Activated T-helper 1 cell treated with anti-CD3 and anti-CD28 coated beads, Interleukin-2, amount 50 U/mL, for 16 hours (primary cell): Measurements from ENCODE around the gene HTR3C.
"Not testable (repeated sequence)": the region's sequence is repeated elsewhere in the genome, so short reads cannot be mapped to it uniquely, and the experiment has no call there.

ENCODE experiments used
- DNase-seq, 2 donors: peaks; one replicate each; pipeline ENCODE4 v3.0.0-alpha.2; 2020; ENCODE audit warnings: low read depth in 1 of 2, low spot score in 1 of 2

HTR3C gene, protein sequence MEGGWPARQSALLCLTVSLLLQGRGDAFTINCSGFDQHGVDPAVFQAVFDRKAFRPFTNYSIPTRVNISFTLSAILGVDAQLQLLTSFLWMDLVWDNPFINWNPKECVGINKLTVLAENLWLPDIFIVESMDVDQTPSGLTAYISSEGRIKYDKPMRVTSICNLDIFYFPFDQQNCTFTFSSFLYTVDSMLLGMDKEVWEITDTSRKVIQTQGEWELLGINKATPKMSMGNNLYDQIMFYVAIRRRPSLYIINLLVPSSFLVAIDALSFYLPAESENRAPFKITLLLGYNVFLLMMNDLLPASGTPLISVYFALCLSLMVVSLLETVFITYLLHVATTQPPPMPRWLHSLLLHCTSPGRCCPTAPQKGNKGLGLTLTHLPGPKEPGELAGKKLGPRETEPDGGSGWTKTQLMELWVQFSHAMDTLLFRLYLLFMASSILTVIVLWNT

DNA sequence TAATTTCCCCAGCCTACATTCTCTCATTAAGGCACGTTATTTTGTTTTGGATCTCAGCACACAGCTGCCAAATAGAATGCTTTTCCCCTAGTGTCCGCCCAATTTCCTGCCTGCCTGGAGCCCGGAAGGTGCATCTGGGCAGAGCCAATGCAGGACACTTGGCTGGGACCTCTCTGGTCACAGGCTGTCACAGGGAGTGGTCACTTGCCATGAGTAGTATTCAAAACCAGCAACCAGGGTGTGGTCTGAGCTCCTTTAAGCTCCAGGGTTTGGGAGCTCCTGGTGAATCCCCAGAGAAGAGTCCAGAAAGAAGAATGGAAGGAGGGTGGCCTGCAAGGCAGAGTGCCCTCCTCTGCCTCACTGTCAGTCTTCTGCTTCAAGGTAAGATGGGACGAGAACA lies at the start of gene HTR3C:
HTR3C (plus strand) TSS at position 281 of the 400 bp plus-strand sequence; CDS start at position 315, 34 bp downstream.
- no peak for DNase-seq

DNA sequence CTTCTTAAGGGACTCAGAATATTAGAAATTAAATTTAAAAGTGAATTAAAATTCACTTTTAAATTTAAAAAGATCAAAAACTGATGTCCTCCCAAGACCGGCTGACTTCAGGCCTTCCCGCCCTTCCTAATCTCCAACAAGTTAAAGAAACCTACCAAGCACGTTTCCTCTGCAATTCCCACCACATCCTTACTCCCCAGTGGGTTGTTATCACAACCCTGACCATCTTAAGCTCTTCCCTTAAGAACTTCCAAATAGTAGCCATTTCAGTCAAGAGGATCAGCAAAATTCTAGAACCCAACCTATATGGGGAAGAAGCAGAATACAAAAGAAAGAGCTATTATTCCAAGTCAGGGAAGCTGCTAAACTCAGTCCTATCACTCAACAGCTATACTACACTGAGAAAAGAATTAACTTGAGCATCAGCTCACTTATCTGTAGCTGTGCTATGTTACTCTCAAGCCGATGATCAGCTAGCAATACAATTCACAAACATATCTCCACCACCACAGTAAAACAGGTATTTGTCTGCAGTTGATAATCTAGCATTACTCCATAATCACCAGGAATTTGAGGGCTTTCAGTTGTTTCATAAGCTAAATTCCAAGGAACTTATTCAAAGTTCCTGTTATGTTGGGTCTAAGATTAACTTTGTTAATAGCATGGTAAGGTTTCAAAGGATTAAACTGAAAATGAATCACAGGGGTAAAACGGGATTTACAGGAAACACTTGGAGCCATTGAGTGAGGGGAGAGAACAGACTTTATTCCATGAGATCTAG lies 49.5 kb upstream of the HTR3C start:
- DNase-seq = no peak

DNA sequence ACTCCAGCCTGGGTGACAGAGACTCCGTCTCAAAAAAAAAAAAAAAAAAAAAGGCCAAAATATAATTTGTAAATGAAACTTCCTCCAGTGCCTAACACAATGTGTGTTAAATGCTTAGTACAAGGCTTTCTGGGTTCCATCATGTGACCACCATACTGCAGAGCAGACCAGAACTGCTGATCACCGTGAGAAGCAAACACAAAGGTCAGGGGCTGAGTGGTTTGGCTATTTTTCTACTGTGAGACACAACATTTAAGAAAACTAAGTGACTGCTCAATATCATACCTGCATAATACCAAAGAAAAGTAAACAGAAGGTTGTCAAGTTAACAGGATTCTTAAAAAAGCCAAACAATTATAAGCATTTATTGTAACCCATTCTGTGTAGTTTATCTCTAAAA lies 48.4 kb upstream of the HTR3C start:
- no peak for DNase-seq

DNA sequence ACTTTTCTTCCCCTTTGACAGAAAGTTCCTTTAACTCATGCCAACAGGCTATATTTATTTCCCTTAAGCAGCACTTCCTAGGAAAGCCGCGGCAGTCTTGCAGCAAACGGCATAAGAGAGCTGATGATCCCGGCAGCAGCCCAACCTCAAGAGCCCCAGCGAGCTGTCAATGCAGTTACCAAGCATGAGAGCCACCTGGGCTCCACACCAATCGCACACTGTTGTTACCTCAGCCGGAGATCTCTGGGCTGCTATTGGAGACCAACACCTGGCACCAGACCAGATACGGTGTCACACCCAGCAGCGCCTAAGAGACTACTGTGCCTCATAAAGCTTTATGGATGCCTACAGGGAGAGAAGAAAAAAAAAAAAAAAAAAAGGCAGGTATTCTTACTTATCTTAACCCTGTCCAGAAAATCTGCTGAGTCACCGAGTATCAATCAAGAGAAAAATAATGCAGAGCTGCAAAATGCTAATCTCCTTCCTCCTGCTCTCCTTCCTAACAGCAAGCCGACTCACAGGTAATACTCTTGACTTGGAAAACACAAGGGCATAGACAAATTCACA lies 46.8 kb upstream of the HTR3C start:
- DNase-seq = no peak

DNA sequence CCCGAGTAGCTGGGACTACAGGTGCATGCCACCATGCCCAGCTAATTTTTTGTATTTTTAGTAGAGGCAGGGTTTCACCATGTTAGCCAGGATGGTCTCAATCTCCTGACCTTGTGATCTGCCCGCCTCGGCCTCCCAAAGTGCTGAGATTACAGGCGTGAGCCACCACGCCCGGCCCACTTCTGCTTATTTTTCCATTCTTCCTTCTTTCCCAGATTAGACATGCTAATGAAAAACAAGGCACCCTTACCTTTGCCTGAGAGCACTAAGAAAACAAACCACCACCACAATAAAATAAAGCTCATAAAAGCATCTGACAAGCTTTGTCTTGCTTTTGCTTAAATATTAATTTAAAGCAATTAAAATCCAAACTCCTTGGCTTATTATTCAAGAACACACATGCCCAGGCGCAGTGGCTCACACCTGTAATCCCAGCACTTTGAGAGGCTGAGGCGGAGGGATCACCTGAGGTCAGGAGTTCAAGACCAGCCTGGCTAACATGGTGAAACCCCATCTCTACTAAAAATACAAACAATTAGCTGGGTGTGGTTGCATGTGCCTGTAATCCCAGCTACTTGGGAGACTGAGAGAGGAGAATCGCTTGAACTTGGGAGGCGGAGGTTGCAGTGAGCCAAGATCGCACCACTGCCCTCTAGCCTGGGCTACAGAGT lies 45.6 kb upstream of the HTR3C start:
- DNase-seq = not testable (repeated sequence)

DNA sequence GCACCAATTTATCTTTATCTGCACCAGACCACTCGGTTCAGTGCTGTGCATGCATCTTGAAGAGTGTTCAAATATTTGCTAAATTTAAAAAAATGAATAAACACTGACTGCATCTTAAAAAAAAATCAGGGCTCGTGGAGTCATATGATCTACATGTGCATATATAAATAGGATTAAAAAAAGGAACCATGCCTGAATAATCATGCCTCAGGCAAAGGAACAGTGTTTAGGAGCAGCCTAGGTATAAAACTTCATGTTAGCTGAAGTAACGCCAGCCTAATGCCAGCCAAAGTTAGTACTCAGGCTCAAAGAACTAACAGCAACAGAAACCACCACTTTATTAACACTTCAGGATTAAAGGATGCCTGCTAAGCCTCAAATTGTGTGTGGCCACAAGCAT lies 44.7 kb upstream of the HTR3C start:
- DNase-seq = no peak

DNA sequence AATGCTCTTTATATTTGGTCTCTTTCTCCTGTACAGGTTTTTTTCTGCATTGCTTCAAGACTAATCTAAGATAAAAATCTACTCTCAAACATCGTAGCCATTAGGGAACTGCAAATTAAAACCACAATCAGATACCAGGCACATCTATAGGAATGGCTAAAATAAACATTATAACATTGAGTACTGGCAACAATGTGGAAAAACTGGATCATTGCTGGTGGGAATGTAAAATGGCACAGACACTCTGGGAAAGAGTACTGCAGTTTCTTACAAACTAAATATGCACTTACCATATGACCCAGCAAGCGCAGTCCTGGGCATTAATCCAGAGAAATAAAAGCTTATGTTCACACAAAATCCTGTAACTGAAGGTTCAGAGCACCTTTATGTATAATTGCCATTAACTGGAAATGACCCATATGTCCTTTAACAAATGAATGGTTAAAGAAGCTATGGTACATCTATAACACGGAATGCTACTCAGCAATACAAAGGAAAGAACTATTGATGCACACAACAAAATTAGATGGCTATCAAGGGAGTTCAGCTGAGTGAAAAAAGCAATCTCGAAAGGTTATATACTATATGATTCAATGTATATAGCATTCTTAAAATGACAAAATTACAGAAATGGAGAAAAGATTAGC lies 41.5 kb upstream of the HTR3C start:
- no peak for DNase-seq

DNA sequence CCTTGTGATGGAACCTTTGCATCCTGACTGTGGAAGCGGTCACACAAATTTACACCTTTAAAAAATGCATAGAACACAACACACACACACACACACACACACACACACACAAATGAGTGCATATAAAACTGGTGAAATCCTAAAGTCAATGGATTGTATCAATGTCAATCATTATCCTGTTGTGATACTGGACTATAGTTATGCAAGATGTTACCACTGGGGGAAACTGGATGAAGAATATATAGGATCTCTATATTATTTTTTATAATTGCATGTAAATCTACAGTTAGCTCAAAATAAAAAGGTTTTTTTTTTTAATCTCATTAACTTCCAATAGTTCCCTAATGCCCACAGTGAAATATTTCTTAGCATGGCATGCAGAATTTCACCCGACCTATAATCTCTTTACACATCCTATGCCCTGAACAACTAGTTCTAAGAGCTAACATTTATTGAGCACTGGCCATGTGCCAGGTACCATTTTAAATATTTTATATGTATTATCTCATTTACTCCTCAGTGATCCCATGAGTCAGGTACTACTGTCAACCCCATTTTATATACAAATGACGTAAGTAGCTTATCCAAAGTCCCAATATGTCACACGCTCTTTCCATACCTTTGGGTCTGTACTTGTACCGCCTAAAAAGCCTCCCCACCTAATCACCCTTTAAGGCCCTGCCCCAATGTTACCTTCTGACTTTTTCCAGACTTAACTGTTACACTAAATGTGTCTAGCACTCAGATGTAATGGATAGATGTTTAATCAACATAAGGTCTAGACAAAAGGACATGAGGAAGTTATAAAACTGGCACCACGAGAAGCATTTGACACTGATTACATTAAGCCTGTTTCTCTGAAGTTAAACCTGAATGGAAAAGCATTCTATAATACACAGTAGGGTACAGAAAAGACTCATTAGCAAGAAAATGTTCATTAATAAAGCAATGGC lies 40.6 kb upstream of the HTR3C start:
- DNase-seq = no peak

DNA sequence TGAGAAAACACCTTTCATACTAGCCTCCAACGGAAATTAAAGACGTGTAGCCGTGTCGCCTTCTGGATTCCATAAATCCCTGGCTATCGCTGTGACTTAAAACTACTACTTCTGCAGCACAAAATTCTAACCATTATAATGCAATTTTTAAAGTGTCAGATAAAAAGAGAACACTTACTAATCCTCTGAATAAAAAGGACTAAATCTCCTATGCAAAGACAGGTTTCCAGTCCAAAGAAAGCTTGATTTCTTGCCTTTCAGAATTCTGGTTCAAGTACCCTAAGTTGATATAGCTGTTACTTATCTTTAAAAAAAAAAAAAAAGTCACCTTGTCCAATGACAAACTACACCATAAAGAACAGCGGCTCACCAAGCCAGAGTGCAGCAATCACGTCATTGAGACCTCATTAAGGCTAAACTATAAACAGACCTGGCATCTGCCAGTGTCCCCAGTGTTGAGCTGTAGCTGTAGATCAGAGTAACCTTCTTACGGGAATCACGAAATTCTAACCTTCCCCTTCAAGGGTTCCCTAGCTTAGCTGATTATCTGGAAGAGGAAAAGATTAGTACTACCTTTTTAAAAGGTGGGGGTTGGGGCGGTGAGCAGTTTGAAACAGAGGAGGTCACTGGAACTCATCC lies 37.3 kb upstream of the HTR3C start:
- no peak for DNase-seq

DNA sequence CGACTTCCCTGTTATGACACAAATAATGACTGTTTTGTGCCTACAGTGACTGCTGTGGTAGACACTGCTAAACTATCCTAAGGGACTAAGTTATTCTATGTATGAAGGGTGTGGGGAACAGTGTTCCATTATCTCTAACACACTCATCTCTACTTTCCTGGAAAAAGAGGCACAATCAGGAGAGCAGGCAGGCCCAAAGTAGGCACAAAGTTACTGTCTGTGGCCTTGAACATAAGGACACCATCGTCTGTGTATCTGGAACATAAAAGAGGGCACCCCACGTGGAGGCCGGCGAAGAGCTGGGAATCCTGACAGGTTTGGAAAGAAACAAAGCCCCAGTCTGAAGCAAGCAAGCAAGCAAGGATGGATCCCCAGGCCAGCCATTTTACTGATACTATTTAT lies 36.7 kb upstream of the HTR3C start:
- no peak for DNase-seq

DNA sequence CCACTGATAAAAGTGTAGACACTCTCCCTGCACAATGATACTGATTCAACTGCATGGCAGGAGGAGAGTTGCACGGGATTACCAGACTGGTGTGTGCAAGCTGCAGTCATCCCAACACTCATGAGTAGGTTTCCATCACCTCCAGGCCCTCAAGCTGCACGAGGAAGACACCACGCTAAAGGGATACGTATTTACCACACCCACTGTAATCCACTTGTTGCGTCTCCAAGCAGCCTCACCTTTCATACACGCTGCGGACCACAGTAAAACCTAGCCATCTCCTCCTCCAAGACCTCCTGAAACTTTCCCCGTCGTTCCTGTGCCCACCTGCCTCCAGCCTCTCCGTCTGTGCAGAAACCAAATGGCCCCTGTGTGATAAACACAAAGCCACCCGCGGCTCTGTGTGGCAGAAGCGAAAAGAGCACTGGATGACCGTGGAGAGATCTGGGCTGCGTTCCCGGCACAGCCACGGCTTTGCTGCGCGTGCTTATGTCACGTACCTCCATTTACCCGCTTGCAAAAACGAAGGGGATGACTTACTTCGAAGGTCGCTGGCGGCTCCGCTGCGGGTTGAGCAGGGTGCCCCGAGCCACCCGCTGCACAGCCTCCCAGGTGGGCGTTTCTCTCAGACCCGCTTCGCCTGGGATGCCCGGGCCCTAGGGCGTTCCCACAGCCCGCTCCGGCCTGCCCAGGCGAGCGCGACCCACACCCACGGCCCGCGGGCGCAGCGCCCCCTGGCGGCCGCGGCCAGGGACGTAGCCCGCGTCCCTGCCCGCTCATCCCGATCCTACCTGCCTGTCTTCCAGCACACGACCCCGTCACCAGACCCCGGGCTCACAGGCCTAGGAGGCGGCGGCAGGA lies 35.8 kb upstream of the HTR3C start:
- peak; percentile 4 to 40 for DNase-seq

DNA sequence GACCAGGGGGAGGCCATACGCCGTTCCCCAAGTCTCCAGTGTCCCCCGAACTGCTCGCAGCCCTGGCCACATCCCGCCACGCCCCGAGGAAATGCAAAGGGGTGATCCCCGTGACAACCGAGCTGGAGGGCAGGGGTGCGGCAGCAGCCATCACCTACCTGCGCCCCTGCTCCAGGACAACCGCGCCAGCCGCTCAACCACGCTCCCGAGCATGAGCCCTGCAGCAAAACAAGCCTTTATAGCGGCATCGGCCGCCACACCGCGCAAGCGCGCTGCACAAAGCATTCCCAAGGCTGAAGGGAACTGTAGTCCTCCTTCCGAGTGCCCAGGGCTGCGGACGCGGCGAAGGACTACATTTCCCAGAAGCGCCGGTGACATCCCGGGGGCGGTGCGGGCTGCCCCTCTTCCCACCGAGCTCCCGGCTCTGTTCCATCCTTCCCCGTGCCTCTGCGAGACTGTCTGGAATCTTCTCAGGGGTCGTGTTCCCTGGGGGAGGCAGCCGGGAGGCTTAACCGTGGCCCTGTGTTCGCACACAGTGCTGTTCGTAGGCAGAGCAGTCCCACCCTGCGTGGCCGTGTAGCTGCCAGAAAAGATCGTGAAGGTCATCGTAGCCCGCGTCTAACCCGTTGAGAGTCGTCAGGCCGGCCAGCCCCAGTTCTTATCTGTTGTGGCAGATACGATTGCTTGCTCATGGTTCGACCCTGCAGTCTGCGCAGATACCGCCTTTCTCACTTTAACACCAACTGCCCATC lies 35.0 kb upstream of the HTR3C start, which contains the start of gene ABCC5:
ABCC5 (minus strand) TSS at position 213 of the 752 bp plus-strand sequence. CDS start 3,492 bp downstream, outside the sequence.
- DNase-seq = peak; percentile 48 to 71

DNA sequence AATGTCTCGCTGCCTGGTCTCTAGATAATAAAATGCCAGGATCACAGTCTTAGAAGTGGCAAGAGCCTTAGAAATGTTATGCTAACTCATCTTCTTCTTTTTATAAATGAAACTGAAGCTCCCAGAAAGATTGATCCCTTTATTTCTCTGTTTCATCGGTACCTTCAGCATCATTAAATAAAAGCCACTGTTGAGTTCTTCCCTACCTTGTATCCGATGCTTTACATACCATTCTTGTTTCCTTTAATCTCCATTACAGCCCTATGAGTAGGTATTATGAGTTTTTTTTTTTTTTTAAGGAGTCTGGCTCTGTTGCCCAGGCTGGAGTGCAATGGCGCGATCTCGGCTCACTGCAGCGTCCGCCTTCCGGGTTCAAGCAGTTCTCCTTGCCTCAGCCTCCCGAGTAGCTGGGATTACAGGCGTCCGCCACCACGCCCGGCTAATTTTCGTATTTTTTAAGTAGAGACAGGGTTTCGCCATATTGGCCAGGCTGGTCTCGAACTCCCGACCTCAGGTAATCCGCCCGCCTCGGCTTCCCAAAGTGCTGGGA lies 34.3 kb upstream of the HTR3C start:
- DNase-seq = no peak

DNA sequence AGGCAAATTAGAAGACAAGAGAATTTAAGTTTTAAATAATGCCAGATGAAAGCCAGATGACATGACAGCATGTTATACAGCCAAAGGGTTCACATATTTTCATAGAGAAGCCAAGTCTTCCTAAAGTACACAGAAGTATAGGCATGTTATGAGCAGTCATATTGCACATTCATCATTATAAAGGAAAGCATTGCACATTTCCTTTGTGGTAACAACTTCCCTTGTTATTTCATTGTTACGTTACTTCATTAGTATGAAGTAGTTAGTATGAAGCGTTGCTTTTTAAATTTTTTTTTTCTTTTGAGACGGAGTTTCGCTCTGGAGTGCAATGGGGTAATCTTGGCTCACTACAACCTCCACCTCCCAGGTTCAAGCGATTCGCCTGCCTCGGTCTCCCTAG lies 30.5 kb upstream of the HTR3C start:
- DNase-seq = no peak

DNA sequence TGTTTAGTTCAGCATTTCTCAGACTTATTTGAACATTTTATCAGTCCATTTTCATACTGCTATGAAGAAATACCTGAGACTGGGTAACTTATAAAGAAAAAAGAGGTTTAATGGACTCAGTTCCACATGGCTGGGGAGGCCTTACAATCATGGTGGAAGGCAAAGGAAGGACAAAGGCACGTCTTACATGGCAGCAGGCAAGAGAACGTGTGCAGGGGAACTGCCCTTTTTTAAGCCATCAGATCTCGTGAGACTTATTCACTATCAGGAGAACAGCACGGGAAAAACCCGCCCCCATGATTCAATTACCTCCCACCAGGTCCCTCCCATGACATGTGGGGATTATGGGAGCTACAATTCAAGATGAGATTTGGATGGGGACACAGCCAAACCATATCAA lies 27.6 kb upstream of the HTR3C start:
- not testable (repeated sequence) for DNase-seq

DNA sequence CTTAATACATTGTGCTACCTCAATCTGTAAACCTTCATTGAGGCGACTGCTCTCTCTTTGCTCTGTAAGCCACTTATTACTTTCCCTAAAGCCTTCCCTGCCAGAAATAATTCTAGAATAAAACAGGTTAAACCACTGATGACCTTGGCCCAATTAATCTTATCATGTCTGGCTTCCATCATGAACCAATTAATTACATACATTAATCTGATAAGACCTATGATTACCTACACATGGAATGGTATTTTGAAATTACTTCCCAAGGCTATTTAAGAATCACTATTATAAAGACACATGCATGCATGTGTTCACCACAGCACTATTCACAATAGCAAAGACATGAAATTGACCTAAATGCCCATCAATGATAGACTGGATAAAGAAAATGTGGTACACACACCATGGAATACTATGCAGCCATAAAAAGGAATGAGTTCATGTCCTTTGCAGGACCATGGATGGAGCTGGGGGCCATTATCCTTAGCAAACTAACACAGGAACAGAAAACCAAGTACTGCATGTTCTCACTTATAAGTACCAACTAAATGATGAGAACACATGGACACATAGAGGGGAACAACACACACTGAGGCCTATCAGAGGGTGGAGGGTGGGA lies 24.5 kb upstream of the HTR3C start:
- DNase-seq = not testable (repeated sequence)

DNA sequence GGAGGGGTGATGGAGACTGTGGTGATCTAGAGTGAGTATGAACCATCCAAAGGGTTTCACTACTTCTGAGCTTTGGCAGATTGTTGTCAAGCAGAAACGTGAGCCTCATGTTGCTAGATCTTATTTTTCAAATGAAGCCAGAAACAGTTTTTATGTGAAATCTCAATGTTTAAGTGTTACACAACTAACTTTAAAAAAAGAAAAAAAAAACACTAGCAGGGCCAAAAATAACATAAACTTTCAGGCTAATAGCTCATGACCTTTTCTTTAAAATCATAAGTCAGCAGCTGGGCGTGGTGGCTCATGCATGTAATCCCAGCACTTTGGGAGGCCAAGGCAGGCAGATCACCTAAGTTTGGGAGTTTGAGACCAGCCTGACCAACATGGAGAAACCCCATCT lies 23.4 kb upstream of the HTR3C start:
- no peak for DNase-seq
